Hepatocyte (in vitro differentiated cells): ENCODE data around the gene RAF1.

Experiments used
- CTCF ChIP-seq: fragments of 200-600 bp; sonication (generic); IDR thresholded peaks from 2 replicates; pipeline ENCODE4 v1.5.1; 2016; ENCODE audit warnings: antibody characterized with exemption, mild to moderate bottlenecking; ENCODE audit not compliant: poor library complexity
- EZH2 ChIP-seq: fragments of 200-600 bp; sonication (generic); IDR thresholded peaks from 2 replicates; pipeline ENCODE4 v1.6.1; 2016; ENCODE audit warnings: antibody characterized with exemption, mild to moderate bottlenecking, borderline replicate concordance
- EZH2phosphoT487 ChIP-seq: fragments of 200-600 bp; sonication (generic); IDR thresholded peaks from one replicate; pipeline ENCODE4 v1.6.1; 2018; ENCODE audit warnings: antibody characterized with exemption, mild to moderate bottlenecking, low read depth, moderate library complexity; ENCODE audit not compliant: unreplicated experiment, severe bottlenecking

- TF ChIP-seq CTCF = no peak
- no peak for TF ChIP-seq EZH2
- no peak for TF ChIP-seq EZH2phosphoT487
Measured at GRCh38 chr3:12624056-12624455, 39.9 kb downstream of the RAF1 start.
